Tibial artery (tissue), 4 donors: ENCODE measurements around the gene RALGAPA2.

Experiments used
- DNase-seq, 2 donors: peaks; one replicate each; pipeline ENCODE4 v3.0.0-alpha.2; 2019
- H3K27ac ChIP-seq, 2 donors: fragments of 200-600 bp; sonication (generic) in 1 of 2; 1 replicate in 1 of 2; 2 replicates in 1 of 2; pipeline ENCODE4 v1.5.1; 2018 to 2019; ENCODE audit warnings: mild to moderate bottlenecking in 1 of 2
- H3K27me3 ChIP-seq, 2 donors: fragments of 200-600 bp; sonication (generic) in 1 of 2; one replicate each; pipeline versions ENCODE4 v1.5.1 to v1.6.0; 2016 to 2019
- H3K36me3 ChIP-seq, 3 donors: fragments of 200-600 bp; sonication (generic) in 2 of 3; one replicate each; pipeline ENCODE4 v1.5.1; 2016 to 2019; ENCODE audit warnings: mild to moderate bottlenecking in 2 of 3
- H3K4me1 ChIP-seq, 4 donors: fragments of 200-600 bp; sonication (generic) in 2 of 4; 1 replicate in 3 of 4; 2 replicates in 1 of 4; pipeline ENCODE4 v1.5.1; 2016 to 2019
- H3K4me3 ChIP-seq, 2 donors: fragments of 200-600 bp; sonication (generic) in 1 of 2; 1 replicate in 1 of 2; 2 replicates in 1 of 2; pipeline ENCODE4 v1.5.1; 2018 to 2019; ENCODE audit warnings: mild to moderate bottlenecking in 2 of 2
- H3K9me3 ChIP-seq, 3 donors: fragments of 200-600 bp; sonication (generic) in 1 of 3; one replicate each; pipeline ENCODE4 v1.5.1; 2016 to 2019
- intact Hi-C: fragments of 100-400 bp; cut with DNase I; formaldehyde crosslinking; loops from one replicate; pipeline ENCODE4 v1.15.0; 2023; ENCODE audit warnings: low total_unique reads
- TF ChIP-seq, protein P1 (sequence below), 2 experiments: fragments of 200-600 bp in 1 of 2; fragments of 450-650 bp in 1 of 2; IDR thresholded peaks; one replicate each; pipeline ENCODE4 v1.5.1; 2017 to 2019; ENCODE audit warnings: antibody characterized with exemption in 2 of 2, mild to moderate bottlenecking in 1 of 2, moderate library complexity in 1 of 2

The RALGAPA2 gene

DNA sequence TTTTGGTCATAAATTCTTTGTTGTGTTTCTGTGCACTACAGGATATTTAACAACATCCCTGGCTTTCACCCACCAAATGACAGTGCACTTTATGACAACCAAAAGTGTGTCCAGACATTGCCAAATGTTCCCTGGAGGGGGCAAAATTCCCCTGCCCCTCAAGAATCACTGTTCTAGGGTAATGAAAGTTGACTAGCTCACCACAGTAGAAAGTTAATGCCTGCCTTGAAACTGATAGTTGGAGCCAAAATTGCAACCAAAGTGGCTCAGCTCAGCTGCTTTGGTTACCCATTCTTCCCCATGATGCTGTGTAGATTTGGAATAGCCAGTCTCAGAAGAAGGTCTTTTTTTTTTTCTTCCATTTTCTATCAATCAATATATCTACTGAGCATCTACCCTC, 150.6 kb downstream of the RALGAPA2 start:
- TF ChIP-seq, protein P1, sequence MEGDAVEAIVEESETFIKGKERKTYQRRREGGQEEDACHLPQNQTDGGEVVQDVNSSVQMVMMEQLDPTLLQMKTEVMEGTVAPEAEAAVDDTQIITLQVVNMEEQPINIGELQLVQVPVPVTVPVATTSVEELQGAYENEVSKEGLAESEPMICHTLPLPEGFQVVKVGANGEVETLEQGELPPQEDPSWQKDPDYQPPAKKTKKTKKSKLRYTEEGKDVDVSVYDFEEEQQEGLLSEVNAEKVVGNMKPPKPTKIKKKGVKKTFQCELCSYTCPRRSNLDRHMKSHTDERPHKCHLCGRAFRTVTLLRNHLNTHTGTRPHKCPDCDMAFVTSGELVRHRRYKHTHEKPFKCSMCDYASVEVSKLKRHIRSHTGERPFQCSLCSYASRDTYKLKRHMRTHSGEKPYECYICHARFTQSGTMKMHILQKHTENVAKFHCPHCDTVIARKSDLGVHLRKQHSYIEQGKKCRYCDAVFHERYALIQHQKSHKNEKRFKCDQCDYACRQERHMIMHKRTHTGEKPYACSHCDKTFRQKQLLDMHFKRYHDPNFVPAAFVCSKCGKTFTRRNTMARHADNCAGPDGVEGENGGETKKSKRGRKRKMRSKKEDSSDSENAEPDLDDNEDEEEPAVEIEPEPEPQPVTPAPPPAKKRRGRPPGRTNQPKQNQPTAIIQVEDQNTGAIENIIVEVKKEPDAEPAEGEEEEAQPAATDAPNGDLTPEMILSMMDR (IDR thresholded peaks at IDR 0.05): no peak
- Histone ChIP-seq H3K27me3 (no peaks in the 10 kb centered on the region), H3K9me3 (no peaks in the 10 kb centered on the region), H3K36me3 (peaks cover 6 to 7% (median 6%) of the 10 kb centered on the region in 3 donors), H3K27ac (no peak overlapping the region), H3K4me3 (no peak overlapping the region), H3K4me1 (no peaks in the 10 kb centered on the region)
- no peak for DNase-seq
- intact Hi-C loops: no loop called here

DNA sequence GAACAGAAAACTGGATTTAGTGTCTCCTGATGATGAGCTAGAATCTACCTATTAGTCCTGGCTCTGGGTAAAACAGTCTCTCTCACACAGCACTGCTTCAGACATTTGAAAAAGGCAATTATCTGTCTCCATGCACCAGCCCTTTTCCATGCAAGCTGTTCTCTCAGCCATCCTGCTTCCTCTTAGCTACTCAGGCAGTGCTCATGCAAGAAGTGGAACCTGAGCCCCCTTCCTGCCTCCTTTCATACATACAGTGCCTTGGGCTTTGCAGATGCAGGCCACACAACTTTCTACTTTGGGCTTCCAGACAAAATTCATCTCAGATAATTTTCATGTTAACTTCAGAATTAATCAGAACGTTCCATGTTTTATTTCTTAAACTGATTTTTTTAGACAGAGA, 151.3 kb downstream of the RALGAPA2 start:
- Histone ChIP-seq H3K4me1 (no peaks in the 10 kb centered on the region), H3K9me3 (no peaks in the 10 kb centered on the region), H3K36me3 (peaks cover 4 to 10% (median 6%) of the 10 kb centered on the region in 3 donors), H3K27ac (no peak overlapping the region), H3K4me3 (no peak overlapping the region), H3K27me3 (no peaks in the 10 kb centered on the region)
- intact Hi-C loops: no loop called here
- no peak for DNase-seq
- TF ChIP-seq, protein P1 (IDR thresholded peaks at IDR 0.05): no peak

DNA sequence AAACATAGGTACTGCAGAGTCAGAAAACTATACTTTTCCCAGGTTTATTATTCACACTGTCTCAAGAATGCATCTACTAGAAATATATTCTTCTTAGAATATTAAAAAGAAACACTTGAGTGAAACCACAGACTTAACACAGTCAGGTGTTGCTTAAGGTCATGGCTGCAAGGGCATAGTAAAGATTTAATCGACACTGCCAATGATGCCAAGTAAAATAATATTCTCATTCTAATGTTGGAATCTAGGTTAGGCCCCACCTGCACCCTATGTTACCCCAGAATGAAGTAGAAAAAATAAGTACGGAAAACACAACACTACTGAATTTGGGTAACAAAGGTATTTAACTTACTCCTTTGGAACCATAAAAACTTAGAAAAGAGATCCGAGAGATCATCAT, 155.0 kb downstream of the RALGAPA2 start:
- no peaks in the 10 kb centered on the region for H3K27me3 ChIP-seq
- no peak for DNase-seq
- intact Hi-C loops: no loop called here
- TF ChIP-seq, protein P1 (IDR thresholded peaks at IDR 0.05): no peak
- no peak overlapping the region for H3K4me3 ChIP-seq
- H3K27ac ChIP-seq: no peak overlapping the region
- H3K9me3 ChIP-seq: no peaks in the 10 kb centered on the region
- peaks cover 0 to 15% (median 0%) of the 10 kb centered on the region in 3 donors for H3K36me3 ChIP-seq
- no peaks in the 10 kb centered on the region for H3K4me1 ChIP-seq

DNA sequence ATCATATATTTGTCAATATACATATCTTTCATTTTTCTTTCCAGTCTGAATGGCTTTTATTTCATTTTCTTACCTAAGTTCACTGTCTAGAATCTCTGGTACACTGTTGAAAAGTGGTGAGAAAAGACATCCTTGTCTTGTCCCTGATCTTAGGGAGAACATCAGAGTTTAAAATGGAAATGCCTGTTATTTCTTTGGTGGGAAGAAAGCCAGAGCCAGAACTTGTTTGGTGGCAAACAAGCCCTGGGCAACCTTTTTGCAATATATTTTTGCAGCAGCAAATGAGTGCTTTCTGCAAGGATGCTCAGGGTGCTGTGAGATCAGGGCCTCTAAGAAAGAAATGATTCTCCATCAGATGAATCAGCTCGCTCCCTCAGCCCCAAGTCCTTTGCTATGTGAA, 156.6 kb downstream of the RALGAPA2 start:
- no peaks in the 10 kb centered on the region for H3K4me1 ChIP-seq
- peaks cover 0 to 15% (median 0%) of the 10 kb centered on the region in 3 donors for H3K36me3 ChIP-seq
- H3K27ac ChIP-seq: no peak overlapping the region
- no peaks in the 10 kb centered on the region for H3K9me3 ChIP-seq
- H3K27me3 ChIP-seq: no peaks in the 10 kb centered on the region
- H3K4me3 ChIP-seq: no peak overlapping the region
- intact Hi-C loops: no loop called here
- no peak for DNase-seq
- TF ChIP-seq, protein P1 (IDR thresholded peaks at IDR 0.05): no peak

DNA sequence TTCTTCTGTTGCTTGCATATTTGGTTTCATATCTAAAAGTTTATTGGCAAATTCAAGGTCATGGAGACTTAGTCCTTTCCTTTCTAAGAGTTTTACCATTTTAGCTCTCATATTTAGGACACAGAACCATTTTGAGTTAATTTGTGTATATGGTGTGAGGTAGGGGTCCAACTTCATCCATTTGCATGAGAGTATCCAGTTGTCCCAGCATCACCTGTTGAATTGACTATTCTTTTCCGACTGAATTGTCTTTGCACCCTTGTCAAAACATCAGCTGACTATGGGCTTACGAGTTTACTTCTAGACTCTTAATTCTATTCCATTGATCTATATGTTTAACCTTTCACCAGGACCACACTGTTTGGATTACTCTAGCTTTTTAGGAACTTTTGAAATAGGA, 157.5 kb downstream of the RALGAPA2 start:
- H3K27ac ChIP-seq: no peak overlapping the region
- H3K9me3 ChIP-seq: no peaks in the 10 kb centered on the region
- H3K4me3 ChIP-seq: no peak overlapping the region
- H3K27me3 ChIP-seq: no peaks in the 10 kb centered on the region
- H3K4me1 ChIP-seq: no peaks in the 10 kb centered on the region
- TF ChIP-seq, protein P1 (IDR thresholded peaks at IDR 0.05): no peak
- DNase-seq: no peak
- peaks cover 0 to 15% (median 0%) of the 10 kb centered on the region in 3 donors for H3K36me3 ChIP-seq
- intact Hi-C loops: no loop called here

DNA sequence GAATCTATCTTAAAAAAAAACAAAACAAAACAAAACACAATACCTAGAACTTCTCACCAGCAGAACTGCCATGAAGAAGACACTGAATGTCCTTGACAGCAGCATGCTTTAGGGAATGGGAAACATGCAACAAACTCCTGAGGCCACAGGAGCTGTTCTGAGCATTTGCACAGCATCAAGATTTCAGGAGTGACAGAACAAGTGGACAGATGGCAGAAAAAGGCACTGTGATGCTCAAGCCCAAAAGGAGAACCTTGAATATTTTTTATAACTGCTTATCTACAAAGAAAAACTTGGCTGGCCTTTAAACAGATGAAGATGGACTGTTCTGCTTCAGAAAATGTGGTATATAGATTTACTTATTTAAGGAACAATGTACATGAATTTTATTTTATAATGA, 158.9 kb downstream of the RALGAPA2 start:
- DNase-seq: no peak
- Histone ChIP-seq H3K4me3 (no peak overlapping the region), H3K4me1 (no peaks in the 10 kb centered on the region), H3K36me3 (peaks cover 0 to 15% (median 0%) of the 10 kb centered on the region in 3 donors), H3K9me3 (no peaks in the 10 kb centered on the region), H3K27me3 (no peaks in the 10 kb centered on the region), H3K27ac (no peak overlapping the region)
- intact Hi-C loops: no loop called here
- TF ChIP-seq, protein P1 (IDR thresholded peaks at IDR 0.05): no peak
